CD4-positive, alpha-beta T cell treated with Interleukin-10 for 1 hour (primary cell): ENCODE measurements around the gene SIAH1.
A peak's percentile ranks its signal among the peaks of the same experiment; 100 is the strongest.
"Not testable (repeated sequence)": the region's sequence is repeated elsewhere in the genome, so short reads cannot be mapped to it uniquely, and the experiment has no call there.

Experiments
- DNase-seq: peaks from one replicate; pipeline ENCODE4 v3.0.0-alpha.2; 2020

The SIAH1 gene

DNA sequence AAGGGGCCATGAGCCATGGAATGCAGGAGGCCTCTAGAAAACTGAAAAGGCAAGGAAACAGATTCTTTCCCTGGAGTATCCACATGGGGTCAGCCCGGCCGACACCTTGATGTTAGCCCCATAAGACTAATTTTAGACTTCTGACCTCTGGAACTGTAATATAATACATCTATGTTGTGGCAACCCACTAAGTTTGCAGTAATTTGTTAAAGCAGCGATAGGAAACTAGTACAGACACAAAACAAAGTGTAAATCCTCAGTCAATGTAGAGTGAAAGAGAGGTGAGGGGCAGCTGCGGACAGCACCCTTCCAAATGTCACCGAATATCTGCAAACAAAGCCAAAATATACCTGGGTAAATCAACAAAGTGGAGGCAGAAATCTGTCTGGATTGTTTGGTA is 7.2 kb upstream of the SIAH1 start:
- DNase-seq: no peak

DNA sequence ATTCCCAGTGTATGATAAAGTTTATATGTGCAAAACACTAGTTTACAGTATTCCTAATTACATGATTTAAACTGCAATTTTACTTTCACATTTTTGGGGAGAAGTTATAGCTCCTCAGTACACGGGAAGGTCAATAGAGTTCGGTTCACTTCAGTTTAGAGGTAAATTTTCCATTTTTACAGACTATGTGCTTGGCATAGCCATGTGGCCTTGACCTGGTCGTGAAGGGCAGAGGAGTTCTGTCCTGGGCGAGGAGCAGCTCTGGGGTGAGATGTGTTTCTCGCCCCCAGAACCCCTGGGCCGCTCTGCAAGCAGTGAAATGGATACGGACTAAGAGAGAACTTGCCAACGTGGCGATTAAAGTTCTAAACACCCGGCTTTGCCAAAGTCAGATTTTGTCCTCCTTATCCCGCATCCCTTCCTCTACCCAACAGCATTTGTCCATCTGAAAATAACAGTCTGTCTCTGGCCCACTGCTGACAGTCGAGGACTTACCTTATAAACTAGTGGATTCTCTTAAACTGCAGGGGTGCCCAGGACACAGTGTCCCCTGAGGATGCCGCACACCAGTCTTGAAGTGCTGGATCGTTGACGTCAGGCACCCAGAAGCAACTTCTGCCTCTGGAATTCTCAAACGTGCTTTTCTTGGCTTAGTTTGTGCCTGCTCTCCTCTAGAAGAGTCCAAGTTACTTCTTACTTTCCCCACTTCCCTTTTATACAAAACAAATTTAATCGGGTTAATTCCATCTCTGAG is 1.5 kb upstream of the SIAH1 start:
- no peak for DNase-seq

DNA sequence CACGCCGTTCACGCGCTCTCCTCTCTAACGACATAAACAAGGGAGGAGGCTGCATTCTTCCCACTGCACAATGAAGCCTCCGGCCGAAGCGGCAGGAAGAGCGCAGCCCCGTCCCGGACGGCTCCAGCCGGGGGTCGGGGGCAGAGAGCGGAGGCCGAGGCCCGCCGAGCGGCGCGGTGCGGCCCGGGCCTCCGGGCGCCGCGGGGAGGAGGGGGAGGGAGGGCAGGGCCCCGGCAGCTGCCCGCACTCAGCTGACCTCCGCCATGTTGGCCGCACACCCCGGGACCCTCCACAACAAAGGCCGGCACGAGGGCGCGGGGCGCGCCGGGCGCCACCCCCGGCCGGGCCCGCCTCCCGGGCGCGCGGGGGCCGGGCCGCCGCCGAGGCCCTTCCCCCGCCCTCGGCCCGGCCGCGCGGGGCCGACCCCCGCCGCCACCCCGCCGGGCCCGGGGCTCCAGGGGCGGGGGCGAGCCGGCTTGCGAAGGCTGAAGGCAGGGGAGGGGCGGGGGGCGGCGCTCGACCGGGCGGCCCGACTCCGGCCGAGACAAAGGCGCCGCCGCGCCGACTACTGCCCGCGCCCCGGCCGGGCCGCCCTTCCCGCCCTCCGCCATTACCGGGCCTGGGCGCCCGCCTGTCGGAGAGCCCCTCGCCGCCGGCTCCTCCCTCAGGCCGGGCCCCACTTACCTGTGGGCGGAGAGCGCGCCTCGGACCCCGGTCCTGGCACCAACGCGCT is 527 bp downstream of the SIAH1 start:
- peak; percentile 51 for DNase-seq

DNA sequence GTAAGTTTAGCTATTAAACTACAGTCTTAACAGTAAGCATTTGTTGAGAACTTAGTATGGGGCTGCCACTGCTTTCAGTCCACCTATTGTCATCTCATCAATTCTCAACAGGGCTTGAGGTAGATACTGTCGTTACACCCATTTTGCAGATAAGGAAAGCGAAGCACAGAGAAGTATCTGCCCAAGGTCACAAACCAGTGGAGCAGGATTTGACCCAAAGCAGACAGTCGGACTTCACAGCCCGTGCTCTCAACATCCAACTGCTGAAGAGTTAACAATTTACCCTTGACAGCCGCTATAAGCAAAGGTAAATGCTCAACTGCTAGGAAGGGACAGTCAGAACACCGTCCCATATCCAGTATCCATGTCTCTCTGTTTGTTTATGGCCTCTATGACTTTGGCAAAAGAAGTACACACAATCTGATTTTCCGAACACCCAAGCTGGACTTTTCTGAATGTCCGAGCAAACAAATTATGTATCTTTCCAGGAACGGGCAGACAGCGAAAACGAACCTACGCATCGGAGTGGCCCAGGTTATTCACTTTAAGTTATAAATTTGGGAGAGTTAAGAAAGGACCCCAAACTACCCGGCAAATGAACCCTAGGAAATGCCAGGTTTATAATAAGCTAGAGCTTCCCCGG is 1.2 kb downstream of the SIAH1 start:
- DNase-seq: peak; percentile 6

DNA sequence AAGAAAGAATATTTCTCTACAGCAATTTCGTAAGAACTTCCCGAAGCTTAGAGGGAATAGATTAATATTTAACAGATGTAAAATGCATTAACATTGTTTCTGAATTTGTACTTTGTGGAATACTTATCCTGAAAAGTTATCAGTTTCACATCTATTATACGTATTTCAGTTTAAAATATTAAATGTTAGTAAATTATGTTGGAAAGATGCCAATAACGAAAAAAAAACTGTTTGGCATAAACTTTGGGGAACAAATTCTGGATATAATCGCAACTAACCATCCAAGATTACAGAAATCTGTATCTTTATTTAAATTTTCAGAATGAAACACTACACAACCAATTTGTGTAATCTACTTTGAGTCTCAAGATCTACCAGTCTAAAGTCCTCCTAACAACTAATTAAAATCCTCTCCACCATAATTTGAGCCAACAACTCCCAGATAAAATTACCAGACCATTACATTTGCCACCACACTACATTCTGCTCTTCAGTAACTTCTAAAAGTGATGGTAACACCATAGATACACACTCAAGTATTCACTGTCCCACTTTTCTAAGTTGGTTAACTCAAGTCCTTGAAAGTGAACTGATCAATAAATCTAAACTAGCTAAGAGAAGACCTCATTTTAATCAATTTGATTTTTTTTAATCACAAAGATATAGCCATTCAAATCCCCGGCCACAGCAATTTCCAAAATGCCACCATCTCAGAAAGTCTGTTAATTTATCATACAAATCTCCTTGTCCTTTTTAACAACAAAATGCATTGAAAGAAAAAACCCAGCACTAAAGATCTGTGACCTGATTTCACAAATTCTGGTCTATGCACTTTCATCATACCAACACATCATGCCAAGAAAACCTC is 2.0 kb downstream of the SIAH1 start:
- no peak for DNase-seq

DNA sequence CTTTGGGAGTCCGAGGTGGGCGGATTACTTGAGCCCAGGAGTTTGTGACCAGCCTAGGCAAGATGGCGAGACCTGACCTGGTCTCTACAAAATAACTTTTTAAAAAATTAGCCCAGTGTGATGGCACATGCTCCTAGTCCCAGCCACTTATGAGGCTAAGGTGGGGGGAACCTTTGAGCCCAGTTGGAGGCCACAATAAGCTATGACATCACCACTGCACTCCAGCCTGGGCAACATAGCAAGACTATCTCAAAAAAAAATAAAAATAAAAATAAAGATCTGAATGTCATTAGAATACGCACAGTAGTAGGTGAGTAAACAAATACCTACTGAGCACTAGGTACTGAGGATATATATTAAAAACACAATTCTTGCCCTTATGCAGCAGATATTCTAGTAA is 3.1 kb downstream of the SIAH1 start:
- DNase-seq: no peak

DNA sequence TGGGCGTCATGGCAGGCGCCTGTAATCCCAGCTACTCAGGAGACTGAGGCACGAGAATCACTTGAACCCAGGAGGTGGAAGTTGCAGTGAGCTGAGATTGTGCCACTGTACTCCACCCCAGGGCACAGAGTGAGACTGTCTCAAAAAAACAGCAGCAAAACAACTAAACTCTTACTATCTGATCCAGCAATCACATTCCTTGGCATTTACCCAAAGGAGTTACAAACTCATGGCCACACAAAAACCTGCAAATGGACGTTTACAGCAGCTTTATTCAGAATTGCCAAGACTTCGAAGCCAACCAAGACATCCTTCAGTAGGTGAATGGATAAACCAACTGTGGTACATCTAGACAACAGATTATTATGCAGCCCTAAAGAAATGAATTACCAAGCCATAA is 4.0 kb downstream of the SIAH1 start:
- no peak for DNase-seq

DNA sequence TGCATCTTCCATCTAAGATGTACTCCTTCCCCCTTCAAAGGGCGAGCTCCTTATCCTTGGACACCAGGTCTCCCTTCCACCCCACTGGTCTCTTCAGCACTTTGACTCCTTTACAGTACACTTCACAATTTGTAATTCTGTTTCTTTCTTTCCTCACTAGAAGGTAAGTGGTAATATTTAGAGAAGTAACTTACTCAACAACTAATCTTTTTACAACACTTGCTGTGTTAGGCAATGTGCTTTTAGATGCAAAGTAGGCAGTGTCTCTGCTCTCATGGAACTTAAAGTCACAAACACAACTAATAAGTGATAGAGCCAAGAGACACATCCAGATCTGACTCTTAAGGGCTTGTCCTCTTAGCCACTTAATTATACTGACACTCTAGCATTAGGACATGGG is 6.4 kb downstream of the SIAH1 start:
- DNase-seq: no peak

DNA sequence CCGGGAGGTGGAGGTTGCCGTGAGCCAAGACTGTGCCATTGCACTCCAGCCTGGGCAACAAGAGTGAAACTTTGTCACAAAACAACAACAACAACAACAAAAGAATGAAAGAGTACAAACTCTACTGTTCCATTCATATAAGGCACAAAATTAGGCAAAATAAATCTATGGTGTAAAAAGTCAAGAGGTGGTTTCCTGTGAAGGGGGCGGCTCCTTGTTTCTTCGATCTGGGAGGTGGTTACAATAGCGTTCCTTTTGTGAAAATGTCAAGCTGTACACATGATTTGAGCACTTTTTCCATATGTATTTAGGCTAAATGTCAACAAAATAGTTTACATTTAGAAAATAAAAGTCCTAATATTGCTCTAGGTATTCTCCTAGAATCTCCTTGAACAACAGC is 6.9 kb downstream of the SIAH1 start:
- DNase-seq: no peak

DNA sequence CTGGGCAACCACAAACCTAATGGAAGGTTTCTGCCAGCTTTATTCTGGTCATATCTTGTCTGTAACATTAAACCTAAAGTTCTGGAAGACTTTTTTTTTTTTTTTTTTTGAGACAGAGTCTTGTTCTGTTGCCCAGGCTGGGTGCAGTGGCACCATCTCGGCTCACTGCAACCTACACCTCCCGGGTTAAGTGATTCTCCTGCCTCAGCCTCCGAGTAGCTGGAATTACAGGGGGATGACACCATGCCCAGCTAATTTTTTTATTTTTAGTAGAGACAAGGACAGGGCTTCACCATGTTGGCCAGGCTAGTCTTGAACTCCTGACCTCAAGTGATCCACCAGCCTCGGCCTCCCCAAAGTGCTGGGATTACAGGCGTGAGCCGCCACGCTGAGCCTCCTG is 7.9 kb downstream of the SIAH1 start:
- DNase-seq: not testable (repeated sequence)

DNA sequence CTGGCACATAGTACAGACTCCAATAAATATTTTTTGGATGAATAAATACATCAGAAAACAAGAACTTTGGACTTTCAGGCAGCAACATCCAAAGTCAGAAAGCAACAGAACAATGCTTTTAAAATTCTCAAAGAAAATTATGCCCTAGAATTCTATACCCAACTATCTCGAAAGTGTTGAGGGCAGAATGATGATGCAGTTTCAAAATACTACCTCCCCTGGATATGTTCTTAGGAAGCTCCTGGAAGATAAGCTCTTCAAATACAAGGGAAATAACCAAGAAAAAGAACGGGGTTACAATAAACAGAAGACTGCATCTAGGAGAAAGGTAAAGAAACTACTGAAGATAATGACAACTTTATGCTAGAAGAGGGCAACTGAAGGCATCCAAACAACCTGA is 11.0 kb downstream of the SIAH1 start:
- no peak for DNase-seq

DNA sequence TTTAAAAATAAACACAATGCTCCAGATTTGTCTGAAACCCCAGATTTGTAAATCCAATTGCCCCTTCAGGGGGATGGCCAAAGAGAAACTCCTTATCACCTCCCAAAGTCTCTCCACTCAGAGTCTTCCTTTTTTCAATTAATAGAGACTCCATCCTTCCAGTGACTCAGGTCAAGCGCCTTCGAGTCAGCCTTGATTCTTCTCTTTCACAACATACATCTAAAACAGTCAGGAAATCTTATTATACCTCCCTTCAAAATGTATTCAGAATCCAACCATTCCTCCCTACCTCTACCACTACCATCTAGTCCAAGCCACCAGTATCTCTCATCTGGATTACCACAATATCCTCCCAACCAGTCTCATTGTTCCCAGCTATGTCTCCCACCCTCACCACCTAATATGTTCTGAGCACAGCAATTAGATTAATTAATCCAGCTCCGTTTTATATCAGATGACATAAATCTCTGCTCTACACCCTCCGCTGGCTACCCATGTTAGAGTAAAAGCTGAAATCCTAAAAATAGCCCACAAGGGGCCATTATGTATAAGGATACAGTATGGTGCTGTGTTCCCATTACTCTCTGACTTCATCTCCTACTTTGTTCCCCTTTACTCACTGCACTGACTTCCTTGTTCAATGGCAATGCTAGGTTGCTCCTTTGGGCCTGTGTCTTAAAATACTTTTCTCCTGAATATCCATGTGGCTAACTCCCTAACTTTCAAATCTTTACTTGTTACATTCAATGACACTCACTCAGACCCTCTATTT is 11.8 kb downstream of the SIAH1 start:
- no peak for DNase-seq

DNA sequence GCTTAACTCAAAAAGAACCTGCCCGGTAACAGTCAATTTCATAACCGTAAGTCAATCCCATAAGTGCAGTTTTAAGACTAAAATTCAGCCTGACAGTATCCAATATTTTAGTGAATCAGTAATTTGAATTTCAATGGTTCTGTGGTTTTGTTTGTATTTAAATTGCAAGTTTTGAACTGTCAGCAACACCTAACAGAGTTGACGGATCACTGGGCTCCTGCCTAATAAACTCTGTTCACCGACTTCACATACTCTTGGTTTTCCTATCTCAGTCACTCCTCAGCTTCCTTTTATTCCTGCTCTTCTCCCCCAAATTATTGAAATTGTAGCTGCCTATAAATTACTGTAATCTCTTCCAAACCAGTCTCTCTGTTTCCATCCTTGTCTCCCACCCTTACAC is 12.5 kb downstream of the SIAH1 start:
- DNase-seq: no peak

DNA sequence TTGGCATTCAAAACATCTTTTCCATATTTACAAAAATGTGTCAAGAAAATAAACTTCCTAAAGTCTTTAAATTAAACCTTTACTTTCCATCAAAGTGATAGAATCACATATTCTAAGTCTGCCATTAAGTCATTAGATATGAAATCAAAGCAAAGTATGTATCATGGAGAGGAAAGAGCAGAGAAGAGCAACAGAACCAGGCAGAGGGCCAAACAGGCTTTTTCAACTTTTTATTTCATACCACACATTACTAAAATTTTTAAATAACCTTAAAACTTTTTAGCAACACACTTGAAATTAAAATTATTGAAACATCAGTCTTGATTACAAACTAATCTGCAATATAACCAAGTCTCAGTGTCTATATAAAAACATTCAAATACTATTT is 13.8 kb downstream of the SIAH1 start:
- DNase-seq: no peak

DNA sequence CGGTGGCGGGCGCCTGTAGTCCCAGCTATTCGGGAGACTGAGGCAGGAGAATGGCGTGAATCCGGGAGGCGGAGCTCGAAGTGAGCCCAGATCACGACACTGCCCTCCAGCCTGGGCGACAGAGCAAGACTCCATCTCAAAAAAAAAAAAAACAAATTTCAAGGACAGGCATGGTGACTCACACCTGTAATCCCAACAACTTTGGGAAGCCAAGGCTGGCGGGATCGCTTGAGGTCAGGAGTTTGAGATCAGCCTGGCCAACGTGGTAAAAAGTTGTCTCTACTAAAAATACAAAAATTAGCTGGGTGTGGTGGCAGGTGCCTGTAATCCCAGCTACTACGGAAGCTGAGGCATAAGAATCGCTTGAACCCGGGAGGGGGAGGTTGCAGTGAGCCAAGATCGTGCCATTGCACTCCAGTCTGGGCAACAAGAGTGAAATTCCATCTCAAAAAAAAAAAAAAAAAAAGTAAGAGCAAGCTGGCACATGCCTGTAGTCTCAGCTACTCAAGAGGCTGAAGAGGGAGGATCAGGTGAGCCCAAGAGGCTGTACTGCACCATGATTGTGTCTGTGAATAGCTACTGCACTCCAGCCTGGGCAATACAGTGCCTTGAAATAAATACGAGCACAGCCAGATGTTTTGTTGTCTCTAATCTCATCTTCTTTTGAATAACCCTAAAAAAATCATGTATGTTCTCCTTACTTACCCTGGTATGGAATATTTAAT is 14.4 kb downstream of the SIAH1 start:
- not testable (repeated sequence) for DNase-seq

DNA sequence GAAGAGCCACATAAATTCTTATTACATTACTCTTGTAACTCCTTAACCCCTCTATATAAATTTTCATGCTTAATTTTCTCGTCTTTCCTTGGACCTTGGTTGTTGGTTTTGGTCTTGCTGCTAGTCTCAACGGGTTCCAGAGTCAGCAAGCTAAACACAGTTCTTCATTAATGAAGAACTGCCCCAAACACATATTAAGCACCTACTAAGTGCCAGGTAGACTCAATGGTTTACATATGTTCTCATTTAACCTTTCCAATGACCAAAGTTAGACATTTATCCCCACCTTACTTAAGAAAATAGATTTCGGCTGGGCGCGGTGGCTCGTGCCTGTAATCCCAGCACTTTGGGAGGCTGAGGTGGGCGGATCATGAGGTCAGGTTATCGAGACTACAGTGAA is 15.0 kb downstream of the SIAH1 start:
- no peak for DNase-seq

DNA sequence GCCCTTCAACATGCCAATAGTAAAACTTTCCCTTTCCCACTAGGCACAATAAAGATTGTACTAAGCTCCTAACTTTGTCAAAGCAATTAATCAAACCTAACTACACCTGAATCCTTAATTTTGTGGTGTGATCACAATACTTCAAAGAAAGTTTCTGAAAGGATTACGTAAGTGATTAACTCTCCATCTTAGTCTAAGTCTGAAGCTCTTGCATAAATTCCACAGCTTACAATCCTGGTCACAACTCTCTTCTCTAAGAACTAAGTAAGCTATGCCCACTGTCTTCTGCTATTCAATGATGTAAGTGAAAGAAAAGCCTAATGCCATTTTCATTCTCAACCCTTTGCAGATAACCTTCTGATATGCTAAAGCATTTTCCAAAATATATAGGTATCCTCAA is 15.4 kb downstream of the SIAH1 start:
- DNase-seq: no peak

DNA sequence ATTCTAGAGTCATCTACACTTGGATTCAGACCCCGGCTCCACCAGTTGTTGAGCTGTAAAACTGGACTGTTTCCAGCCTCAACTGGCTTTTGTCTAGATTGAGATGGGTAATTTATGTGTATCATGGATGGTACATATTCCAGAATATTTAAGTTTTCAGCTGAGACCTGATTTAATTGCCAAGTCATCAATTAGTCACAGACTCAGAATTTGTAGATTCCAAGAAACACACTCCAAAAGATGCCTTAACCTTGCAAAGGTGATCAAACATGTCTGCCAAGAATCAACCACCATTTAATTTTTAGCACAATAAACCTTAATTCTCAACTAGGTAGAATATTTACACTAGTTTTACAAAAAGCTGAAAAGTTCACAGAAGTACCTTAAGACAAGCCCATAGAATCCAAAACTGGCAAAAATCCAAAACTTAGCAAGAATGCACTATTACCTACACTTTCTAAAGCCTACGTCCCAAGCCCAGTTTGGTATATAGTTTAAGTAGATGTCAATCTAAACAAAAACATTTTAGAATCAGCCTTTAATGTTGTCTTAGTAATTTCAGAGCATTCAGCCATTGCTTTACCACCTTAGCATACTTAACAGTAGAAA is 17.7 kb downstream of the SIAH1 start:
- DNase-seq: no peak

DNA sequence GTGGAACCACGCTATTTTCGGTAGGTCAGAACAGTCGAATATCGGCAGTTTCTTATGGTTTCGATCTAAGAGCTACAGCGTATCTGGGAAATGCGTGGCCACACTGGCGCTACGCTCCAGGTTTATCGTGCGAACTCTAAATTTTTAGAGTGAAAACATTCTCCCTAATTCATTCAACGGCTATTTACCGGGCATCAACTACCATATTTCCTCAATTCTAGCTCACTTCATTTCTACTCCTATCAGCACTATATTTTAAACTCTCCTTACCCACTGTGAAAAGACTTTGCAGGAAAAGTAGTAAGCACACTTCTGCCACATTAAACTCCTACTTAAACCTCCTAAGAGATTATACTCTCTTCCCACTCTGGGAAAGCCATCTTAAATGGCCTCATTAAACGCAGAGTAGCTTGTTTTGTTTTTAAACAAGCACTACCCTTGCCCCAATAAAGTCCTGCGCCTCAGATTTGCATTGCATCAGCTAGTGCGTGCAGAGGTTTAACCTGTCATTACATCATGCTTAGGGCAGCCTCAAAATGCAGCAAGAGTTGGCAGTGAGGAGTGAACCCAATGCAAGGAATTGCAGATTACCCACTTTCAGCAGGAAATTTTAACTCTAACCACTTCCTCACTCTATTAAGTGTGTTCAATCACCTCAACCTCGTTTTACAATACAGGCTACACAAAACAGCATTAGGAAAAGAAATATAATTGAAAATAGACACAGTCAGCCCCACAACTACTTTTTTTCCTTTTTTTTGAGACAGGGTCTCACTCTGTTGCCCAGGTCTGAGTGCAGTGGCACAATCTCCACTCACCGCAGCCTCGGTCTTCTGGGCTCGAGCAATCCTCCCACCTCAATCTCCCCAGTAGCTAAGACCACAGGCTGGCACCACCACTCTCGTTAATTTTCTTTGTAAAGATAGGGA is 18.8 kb downstream of the SIAH1 start:
- DNase-seq: peak; percentile 66

DNA sequence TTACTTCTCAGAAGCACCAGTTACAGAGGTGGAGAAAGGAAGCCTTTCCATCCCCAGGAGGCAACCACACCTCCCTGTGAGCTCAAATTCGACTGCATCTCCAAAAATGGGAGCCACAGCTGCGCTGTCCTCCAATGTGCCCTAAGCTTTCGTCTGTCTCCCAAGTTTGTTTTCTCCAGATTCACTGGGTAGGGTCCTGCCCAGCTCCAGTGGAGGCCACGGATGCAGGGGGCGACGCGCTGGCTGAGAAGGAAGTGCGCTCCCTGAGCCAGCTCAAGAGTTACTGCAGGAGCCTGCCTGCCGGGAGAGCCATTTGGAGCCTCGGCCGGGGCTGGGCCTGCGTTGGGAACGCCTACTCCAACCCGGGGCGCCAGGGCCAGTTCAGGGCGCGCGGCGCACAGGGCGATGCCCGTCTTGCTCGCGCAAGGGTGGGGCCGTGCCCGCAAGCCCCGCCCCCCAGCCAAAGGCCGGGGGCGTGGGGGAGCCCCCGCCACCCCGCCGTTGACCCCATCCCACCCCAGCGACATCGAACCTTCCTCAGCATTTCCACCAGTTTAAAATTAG is 19.5 kb downstream of the SIAH1 start:
- peak; percentile 78 for DNase-seq
